GM04503 (cell line): Measurements from ENCODE around the gene NTF3.
"Not testable (repeated sequence)": the region's sequence is repeated elsewhere in the genome, so short reads cannot be mapped to it uniquely, and the experiment has no call there.

Experiments
- DNase-seq: peaks from one replicate; pipeline ENCODE4 v3.0.0-alpha.2; 2012; ENCODE audit warnings: low read depth

The NTF3 gene

DNA sequence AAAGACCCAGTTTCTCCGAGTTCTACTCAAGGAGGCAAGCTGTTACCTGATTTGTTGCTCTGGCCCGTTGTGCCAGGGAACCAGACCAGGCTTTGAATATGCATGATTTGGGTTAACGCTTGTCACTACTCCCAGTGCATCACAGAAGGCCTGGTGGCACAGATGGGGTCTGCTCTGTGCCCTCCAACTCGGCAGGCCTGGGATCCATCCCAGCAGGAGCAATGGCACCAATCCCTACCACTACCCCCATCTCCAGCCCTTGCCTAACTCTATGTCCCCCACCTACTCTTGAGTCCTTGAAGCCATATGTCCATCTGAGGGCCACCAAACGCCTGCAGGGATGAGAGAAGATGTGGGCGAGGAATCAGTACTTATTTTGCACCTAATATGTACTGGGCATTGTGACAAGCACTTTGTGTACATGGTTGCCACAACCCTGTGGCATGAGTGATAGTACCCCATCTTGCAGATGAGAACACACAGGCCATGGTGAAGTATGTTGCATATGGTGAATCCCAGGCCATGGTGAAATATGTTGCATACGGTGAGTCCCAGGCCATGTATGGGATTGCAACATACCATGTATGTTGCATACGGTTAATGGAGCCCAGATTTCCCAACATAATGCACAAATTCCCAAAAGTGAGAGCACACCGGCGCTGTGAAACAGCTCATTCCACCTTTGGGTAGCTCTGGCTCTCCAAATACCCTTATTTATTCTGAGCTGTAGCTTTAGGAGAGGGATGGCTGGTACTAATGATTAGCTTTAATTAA lies 102.7 kb downstream of the NTF3 start:
- DNase-seq = no peak

DNA sequence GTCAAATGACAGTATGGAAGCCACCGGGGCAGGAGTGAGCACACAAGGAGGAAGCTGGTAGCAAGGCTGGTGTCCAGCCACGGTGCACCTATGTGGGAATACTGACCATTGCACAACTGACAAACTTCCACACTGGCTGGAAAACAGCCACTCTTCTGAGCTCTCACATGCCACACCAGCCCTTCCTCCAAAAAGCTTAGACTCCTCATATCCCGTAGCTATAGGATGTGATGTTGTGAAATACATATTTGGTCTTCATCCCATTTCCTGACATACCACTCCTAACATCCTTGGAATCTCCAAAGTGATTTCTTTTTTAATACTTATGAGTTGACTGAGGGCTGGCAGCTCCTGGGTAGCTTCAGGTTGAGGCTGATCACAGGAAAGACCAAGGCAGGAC lies 103.6 kb downstream of the NTF3 start:
- DNase-seq = peak; percentile 28

DNA sequence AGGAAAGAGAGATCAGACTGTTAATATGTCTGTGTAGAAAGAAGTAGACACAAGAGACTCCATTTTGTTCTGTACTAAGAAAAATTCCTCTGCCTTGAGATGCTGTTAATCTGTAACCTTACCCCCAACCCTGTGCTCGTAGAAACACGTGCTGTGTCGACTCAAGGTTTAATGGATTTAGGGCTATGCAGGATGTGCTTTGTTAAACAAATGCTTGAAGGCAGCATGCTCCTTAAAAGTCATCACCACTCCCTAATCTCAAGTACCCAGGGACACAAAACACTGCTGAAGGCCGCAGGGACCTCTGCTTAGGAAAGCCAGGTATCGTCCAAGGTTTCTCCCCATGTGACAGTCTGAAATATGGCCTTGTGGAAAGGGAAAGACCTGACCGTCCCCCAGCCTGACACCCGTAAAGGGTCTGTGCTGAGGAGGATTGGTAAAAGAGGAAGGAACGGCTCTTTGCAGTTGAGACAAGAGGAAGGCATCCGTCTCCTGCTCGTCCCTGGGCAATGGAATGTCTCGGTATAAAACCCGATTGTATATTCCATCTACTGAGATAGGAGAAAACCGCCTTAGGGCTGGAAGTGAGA lies 105.2 kb downstream of the NTF3 start:
- DNase-seq = not testable (repeated sequence)

DNA sequence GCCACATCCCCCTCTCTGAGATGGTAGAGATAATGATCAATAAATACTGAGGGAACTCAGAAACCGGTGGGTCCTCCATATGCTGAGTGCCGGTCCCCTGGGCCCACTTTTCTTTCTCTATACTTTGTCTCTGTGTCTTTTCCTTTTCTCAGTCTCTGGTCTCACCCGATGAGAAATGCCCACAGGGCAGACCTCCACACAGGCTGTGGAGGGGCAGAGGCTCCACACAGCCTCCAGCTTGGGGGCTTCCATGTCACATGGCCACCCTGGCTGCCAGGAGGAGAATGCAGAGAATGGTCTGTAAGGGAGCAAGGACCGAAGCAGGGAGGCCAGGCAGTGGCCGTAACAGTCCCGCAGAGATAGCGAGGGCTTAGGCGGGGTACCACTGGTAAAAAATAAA lies 105.9 kb downstream of the NTF3 start:
- DNase-seq = no peak
